ENCODE measurements around the gene SPEF1.

Gene SPEF1

DNA sequence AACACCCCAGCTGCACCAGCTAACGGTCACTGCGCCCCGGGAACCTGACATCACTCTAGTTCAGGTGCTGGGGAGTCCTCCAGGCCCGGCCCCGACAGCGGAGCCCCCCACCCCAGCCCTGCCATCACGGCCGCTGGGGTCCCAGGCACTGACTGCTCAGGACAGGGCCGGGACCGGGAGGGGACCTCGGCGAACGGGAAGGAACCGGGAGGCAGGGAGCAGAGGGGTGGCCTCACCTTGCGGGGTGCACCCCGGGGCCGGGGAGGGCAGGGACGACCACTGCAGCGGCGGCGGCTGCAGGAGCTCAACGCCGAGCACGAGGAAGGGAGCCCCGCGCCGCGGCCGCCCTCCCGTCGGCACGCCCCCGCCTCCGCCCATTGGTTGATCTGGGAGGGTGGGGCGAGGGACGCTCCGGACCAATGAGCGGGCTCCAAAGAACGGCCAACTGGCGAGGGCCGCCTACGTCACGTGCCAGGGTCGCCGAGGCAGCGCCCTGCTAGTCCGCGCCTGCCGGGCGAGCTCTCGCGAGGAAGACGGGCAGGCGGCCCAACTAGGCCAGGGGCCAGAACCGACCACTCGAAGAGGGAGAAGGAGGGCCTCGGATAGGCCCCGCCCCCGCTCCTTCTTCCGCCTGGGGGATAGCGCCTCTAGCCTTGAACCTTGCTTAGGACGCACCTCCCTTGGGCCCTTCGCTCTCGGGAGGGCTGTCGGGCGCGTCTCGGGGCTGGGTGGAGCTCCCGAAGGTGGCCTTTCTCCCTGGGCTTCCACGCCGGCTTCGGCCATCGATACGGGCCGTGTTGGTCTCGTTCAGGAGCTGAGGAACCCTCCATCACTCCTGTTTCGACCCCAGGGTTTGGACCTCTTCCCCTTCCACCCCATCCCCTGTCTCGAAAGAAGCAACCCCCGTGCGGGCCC, 13.6 kb downstream of the SPEF1 start, which contains the start of gene ADISSP:
Gene ADISSP, minus strand, starts transcription at position 327 of the 915 bp plus-strand sequence. CDS start 7,653 bp downstream, outside the sequence.
- DNase-seq (ENCODE audit: low read depth in 4 of 4, low spot score in 1 of 4), result peak; percentile 80 to 98 (median 92)

DNA sequence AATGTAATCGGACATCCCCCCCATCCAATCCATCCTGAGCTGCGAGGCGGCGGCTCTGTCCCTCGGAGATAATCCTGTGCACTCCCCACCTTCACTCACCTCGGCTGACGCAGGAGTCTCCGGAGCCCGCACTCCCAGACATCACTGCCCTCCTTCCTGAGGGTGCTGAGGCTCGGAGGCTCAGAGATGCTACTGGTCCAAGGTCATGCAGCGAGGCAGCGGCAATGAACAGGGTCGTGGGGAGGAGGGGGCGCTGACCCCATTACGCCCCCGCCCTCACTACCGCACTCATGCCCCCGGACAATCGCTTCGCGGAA, 14.2 kb downstream of the SPEF1 start:
- DNase-seq (ENCODE audit: low read depth in 4 of 4, low spot score in 1 of 4), result no peak

DNA sequence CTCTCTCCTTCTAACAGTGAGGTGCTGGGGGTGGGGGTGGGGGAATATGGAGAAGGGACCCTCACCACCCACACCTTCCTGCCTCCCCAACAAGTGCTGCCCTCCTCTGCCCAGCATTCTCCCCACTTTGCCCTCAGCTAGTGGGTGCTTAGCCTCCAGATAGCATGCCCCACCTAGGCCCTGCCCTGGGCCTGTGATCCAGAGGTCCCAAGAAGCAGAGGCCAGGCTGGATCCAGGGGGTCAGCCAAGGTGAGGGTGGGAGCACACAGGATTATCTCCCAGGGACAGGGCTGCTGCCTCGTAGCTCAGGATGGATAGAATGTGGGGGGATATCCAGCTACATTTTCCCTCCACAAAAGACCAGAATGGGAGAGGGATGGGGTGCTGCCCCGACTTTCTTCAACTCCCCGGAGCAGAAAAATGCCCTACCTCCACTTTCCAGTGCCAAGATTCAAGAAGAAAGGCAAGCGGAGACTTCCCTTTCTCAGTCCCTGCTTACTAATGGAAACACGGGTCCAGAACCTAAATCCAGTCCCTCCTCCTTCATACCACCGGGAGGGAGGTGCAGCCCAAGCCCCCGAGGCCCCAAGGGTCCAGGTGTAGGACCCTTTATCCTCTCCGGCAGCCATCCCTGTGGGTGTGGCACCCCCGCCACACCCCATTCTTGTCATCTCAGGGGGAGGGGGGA, 14.7 kb downstream of the SPEF1 start:
- DNase-seq (ENCODE audit: low read depth in 4 of 4, low spot score in 1 of 4), result no peak

DNA sequence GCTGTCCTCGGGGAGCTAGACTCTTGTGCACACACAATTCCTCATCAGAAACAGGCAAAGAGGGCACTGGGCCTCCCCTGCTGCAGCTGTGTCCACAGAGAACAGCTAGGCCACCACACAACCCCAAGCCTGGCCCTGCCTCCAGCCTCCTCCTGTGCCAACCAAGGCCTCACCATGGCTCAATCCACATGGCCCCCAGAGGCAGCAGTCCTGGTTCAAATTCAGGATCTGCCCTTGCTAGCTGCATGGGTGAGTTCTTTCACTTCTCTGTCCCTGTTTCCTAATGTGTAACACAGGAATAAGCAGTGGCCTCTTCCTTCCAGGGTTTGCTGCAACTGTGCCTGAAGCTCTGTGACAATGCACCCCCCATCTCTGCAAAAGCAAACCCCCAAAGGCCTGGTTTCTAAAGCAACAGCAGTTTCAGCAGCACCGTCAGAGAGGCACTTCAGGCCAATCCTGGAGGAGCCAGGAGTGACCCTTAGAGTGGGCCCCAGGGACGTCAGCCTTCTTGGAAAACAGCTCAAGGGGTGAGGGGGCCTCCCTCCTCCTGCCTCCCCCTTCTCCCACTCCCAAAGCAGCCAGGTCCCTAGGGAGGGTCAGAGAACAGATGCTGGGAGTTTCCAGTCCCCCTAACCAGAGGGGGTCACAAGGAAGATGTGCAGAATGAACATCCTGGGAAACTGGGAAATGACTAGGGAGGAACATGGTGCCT, 15.9 kb downstream of the SPEF1 start:
- no peak for DNase-seq (ENCODE audit: low read depth in 4 of 4, low spot score in 1 of 4)

DNA sequence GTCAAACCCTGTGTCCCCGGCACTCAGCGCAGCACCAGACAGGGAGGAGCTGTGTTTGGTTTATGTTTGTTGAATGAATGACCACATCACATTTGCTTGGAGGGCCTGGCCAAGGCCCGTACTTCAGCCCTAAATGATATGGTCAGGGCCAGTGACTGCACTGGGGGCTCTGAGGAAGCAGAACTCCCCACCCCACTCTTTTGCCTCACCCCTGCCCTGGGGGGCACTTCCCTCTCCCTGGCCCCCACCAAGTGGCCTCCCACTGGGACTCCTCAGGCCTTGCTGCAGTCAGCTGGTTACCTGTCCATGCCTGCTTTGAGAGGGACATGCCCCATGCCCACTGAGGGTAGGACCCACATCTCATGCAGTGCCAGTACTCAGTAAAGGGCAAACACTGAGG, 16.6 kb downstream of the SPEF1 start:
- no peak for DNase-seq (ENCODE audit: low read depth in 4 of 4, low spot score in 1 of 4)

DNA sequence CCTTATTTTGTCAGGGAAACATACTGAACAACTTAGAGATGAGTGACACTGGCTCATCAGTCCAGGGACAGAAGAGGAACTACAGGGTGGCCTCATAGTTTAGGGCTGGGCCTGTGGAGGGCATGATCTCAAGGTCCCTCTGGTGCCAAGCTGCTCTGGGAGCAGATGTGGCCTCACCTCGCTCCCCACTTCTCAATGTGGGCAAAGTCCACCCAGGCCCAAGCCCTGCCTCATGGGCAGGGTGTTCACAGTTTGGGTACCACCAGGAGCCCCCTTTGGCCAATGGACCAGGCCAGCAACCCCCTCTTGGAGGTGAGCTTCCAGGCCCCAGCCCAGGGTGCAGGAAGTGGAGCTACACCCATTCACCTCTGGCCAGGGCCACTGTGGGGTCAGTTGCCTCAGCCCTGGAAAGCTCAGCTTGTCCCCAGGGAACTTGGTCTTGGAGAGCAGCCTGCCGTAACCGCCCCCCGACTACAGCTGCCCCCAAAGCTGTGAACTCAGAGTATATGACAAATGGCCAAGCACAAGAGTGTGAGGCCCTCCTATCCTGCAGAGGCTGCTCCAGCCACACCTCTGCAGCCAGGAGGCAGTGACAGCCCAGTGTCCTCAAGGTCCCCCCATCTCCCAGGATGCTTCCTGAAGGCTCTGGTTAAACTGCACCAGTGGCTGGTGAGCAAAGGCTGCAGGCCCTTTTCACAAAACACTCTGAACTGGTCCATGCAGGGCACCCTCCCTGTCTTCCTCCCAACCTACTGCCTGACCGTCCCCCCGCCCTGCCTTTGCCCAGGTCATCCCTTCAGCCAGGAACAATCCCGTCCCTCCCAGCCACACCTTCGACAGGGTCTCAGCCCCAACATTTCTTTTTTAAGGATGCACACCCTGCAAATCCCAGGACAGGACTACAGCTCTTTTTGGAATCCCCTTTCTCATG, 17.3 kb downstream of the SPEF1 start:
- DNase-seq (ENCODE audit: low read depth in 4 of 4, low spot score in 1 of 4), result no peak

DNA sequence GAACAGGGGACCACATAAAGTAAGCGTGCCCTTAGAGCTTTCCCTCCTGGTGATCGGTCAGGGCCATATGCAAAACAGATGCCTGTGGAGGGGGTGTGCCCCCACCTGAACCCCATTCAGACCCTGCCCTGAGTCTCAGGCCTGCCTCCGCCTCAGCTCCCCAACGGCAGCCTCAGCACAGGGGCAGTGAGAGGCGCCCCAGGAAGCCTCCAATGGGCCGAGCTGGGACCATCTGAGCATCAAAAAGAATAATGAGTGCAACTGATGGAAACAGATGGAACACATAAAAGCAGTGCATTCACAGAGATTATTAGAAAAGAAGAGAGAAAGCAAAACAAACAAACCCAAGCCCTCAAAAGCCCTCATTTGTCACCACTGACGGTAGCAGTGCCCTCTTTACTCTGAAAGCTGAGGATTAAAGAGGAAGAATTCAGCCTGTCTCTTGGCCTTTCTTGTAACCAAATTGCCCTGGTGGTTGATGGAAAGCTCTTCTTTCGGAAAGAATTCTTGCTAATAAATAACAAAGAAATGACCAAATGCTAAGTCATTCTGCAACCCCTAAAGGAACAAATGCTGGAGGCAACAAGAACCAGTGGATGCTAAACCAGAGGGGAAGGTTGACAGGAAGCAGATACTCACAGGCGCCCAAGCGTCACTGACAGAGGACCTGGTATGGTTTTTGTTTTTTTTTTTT, 20.4 kb downstream of the SPEF1 start:
- no peak for DNase-seq (ENCODE audit: low read depth in 4 of 4, low spot score in 1 of 4)

DNA sequence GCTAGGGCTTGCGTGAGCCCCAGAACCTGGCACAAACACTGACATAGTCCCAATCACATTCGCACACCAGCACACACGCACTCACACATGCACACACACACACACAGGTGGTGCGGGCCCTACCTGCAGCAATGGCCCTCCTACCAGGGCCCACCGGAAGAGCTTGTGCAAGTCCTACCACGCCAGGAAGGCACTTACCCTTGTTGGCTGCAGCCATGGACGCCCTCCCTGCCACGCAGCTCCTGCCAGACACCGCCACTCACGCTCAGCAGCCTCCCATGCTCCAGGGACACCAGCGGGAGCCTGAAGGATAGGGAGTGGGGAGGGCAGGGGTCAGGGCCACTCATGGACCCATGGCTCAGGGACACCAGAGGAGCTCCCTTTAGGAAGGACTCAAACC, 21.4 kb downstream of the SPEF1 start:
- no peak for DNase-seq (ENCODE audit: low read depth in 4 of 4, low spot score in 1 of 4)

DNA sequence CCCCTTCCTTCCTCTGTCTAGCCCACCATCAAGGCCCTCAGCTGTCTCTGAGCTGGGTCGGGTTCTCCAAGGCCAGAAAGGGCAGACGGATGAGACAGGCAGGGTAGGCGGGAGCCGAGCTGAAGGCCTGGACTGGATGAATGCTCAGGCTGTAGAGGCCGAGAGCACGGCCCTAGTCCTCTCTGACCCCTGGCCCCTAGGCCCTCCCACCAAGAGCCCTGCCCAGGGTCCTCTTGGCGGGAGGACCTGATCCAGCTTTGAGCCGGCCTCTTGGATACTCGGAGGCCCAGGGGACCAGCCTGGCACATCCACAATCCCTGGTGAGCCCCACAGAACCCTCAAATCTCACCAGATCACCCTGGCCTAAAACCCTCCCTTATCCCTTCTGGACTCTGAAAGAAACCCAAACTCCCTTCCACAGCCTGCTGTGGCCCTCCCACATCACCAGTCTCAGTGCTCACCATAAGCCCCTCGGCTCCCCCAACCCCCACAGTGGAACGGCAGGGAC, 21.9 kb downstream of the SPEF1 start:
- no peak for DNase-seq (ENCODE audit: low read depth in 4 of 4, low spot score in 1 of 4)

DNA sequence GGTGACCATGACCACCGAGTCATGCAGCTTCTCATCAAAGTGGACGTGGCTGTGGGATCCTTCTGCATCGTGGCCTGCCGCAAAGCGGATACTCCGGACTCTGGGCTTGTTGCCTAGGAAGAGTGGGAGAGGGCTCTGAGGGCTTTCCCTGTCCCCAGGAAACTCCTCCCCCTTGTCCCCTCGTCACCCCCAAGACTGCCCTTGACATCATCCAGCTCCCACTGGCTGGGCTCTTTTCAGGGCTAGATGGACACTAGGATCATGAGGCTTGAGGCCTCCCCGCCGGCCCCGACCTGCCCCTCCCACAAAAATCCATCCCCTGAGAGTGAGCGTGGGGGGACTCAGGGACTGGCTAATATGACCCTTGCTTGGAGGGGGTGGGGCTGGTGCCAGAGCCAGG, 22.7 kb downstream of the SPEF1 start:
- DNase-seq (ENCODE audit: low read depth in 4 of 4, low spot score in 1 of 4), result no peak

DNA sequence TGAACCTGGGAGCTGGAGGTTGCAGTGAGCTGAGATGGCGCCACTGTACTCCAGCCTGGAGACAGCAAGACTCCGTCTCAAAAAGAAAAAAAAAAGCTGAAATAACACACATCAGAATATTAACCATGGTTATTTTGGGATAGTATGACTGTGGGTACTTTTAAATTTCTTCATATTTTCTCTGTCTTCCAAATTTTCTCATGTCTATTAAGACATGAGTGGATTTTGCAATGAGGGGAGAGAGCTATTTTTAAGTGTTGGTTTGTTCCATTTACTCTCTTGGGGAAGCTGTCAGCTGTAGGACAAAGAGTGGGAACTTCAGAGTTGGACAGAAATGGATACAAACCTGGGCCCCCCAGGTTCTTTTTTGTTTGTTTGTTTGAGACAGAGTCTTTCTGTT, 24.0 kb downstream of the SPEF1 start:
- DNase-seq (ENCODE audit: low read depth in 4 of 4, low spot score in 1 of 4), result no peak

DNA sequence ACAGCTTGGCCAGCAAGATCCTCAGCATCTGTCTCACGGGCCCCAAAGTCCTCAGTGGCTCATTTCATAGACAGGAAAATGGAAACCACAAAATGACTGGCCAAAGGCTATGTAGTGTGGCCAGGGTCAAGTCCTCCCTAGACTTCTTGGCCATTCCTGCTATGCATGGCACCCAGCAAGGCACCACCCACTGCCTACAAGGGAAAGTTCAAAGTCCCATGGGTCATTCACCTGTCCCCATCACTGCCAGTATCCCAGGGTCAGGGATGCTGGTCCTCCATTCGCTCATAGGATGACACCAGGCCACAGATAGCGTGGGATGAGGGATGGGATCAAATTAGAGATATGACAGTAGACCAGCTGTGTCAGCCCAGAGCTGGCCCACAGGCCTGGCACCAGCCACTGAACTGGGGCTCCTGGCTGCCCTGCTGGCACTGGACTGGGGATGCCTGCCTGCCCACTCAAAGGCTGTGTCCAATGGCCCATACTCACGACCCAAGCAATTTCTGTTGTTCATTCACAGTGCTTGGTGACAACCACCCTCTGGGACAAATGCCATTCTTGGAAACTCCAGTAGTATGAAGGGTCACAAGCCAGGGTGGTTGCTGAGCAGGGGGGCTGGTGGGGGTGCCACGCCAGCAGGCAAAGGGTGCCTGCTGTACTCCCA, 25.3 kb downstream of the SPEF1 start:
- DNase-seq (ENCODE audit: low read depth in 4 of 4, low spot score in 1 of 4), result no peak

DNA sequence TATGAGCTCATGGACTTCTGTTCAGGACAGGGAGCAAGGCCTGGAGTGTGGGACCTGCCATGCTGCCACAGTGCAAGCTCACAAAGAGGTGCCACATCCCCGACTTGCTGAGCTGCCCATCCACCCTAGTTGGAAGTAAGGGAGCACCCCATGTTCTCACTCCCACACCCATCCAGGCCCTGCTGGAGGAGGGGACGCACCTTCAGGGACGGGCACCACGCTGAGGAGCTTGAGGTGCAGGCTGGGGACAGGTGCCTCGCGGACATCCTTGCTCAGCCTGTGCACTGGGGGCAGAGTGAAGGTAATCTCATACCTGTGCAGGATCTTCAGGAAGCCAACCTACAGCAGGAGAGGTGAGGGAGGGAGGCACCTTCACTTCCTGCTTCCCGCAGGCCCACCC, 26.0 kb downstream of the SPEF1 start:
- DNase-seq (ENCODE audit: low read depth in 4 of 4, low spot score in 1 of 4), result no peak

DNA sequence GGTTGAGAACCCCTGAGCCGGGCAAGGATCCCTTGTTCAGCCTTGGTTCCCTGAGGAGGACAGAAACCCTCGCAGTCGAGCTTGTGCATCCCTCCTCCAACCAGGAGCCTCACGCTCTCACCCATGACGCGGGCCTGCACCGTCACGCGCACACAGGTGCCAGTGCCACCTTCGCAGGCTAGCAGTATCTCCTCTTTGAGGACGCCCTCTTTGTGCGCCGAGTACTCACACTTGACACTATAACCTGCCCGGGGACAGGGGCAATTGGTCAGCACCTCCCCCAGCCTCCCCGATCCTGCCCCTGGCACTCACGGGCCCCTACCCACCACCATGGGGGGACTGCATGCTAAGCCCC, 27.0 kb downstream of the SPEF1 start:
- DNase-seq (ENCODE audit: low read depth in 4 of 4, low spot score in 1 of 4), result no peak

DNA sequence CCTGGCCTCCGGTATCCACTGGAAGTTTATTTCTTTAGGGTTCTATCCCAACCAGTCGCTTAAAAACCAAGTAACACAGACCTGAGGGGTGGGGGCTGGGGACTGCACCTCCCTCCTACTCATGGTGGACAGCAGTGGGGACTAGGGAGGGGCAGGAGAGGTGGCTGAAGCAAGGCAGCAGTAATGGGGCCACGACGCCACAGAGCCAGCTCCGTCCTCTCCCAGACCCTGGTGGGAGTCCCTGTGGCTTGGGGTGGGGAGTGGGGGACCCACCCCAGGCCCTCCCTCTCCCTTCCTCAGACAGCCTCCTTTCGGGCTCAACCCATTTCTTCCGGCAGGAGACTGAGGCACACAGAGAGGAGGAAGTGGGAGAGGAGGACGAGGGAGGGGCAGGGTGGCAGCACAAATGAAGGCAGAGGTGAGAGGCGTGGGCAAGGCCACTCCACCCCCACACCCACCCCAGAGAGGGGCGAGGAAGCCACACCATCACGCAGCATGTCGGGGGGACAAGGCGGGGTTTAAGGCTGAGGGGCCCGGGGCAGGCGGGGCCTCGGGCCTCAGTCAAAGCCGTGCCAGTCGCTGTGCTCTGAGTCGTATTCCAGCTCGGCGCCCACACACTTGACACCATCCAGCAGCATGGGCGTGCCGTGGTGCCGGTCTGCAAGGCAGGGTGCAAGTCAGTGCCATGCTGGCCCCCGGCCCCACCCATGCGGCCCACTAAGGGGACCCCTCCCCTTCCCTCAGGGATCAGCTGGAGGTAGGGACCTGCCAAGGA, 27.6 kb downstream of the SPEF1 start:
- no peak for DNase-seq (ENCODE audit: low read depth in 4 of 4, low spot score in 1 of 4)

DNA sequence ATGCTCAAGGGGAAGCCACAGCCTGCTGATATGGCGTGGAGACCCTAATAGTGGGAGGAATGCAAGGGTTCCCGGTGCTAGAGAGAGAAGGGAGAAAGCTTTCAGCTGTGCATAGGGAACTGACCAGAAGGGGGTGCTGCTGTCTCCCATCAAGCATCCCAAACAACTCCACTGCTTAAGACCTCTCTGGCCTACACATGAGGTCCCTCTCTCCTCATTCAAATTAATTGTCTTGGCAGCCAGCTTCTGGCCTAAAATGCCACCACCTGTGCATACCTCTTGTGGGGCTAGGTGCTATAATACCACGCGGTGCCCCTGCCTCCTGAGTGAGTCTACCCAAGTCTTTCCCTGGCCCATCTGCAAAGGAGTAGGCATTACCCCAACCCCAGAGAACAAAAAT, 28.1 kb downstream of the SPEF1 start:
- peak in 1 of 4 experiments; percentile 44 for DNase-seq (ENCODE audit: low read depth in 4 of 4, low spot score in 1 of 4)

DNA sequence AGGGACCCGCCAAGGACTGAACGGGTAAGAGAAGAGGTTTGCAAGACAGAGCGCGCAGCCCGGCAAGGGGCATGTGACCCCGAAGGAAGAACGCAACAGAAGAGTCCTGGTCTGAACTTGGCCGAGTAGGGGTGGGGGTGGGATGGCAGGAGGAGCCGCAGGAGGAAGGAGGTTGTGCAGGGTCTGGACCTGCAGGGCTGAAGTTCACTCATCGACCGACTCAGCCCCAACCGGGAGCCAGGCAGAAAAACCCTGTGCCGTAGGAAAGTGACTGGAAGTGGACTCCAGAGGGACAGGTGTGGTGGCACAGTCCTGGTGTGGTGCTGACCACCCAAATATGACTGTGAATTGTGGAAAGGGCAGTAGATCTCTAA, 28.9 kb downstream of the SPEF1 start:
- DNase-seq (ENCODE audit: low read depth in 4 of 4, low spot score in 1 of 4), result no peak

DNA sequence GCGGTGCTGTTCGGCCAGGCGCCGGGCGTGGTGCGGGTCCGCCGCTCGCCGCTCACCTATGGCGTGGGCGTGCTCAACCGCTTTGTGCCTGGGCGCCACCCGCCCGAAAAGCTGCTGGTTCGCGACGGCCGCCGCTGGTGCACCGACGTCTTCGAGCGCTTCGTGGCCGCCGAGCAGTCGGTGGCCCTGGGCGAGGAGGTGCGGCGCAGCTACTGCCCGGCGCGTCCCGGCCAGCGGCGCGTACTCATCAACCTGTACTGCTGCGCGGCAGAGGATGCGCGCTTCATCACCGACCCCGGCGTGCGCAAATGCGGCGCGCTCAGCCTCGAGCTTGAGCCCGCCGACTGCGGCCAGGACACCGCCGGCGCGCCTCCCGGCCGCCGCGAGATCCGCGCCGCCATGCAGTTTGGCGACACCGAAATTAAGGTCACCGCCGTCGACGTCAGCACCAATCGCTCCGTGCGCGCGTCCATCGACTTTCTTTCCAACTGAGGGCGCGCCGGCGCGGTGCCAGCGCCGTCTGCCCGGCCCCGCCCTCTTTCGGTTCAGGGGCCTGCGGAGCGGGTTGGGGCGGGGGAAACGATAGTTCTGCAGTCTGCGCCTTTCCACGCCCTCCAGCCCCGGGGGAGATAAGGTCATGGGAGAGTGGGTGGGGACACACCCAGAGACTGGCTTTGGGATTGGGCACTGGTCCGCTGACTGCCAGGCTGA, 29.4 kb downstream of the SPEF1 start:
- DNase-seq (ENCODE audit: low read depth in 4 of 4, low spot score in 1 of 4), result peak in 1 of 4 experiments; percentile 47

All from stimulated activated CD4-positive, alpha-beta T cell treated with anti-CD3 and anti-CD28 coated beads, Interleukin-1b, Interleukin-23, amount 100 ng/mL, for 24 hours (primary cell).